ENCODE data around the gene VEGFB. TPM values are rescaled to one million over a fixed set of nuclear protein-coding genes. Genes with fewer than 3 reads are reported as not detected.

The VEGFB gene
- 24.6 and 39.0 TPM in 2 replicates for total RNA-seq

GRCh38 chr11:64233913-64234586, at the start of gene VEGFB:
Gene VEGFB (plus strand): TSS chr11:64234584. CDS start chr11:64234834, 250 bp downstream.

GRCh38 chr11:64185693-64186491, 48.5 kb upstream of the VEGFB start, which contains the start of gene STIP1:
Gene STIP1 (plus strand): TSS chr11:64186171. CDS start chr11:64186262, 91 bp downstream.

GRCh38 chr11:64206457-64207255, 27.7 kb upstream of the VEGFB start, which contains the start of gene FERMT3:
Gene FERMT3 (plus strand): TSS chr11:64206721. CDS start chr11:64207365, 644 bp downstream.

GRCh38 chr11:64225608-64226506, 8.5 kb upstream of the VEGFB start, which contains the start of the genes NUDT22 and TRPT1:
Gene NUDT22 (plus strand): TSS chr11:64226274. CDS start chr11:64226653, 379 bp downstream.
Gene TRPT1 (minus strand): TSS chr11:64226186. CDS start chr11:64225860, 326 bp downstream.

GRCh38 chr11:64230171-64230984, 4.0 kb upstream of the VEGFB start, which contains the start of gene DNAJC4:
Gene DNAJC4 (plus strand): TSS chr11:64230548. CDS start chr11:64230855, 307 bp downstream.

GRCh38 chr11:64240435-64241240, 6.3 kb downstream of the VEGFB start, which contains the start of gene FKBP2:
Gene FKBP2 (plus strand): TSS chr11:64241095. CDS start chr11:64242388, 1,293 bp downstream.

GRCh38 chr11:64246871-64247728, 12.7 kb downstream of the VEGFB start, which contains the start of gene PPP1R14B:
Gene PPP1R14B (minus strand): TSS chr11:64246943. CDS start chr11:64246673, 270 bp downstream.

GRCh38 chr11:64251016-64251752, 16.8 kb downstream of the VEGFB start, which contains the start of gene PLCB3:
Gene PLCB3 (plus strand): TSS chr11:64251530. CDS start chr11:64251650, 120 bp downstream.

GRCh38 chr11:64284048-64284961, 49.9 kb downstream of the VEGFB start, which contains the start of gene BAD:
Gene BAD (minus strand): TSS chr11:64284665. CDS start chr11:64284368, 297 bp downstream.

GRCh38 chr11:64284962-64285884, 50.8 kb downstream of the VEGFB start, which contains the start of gene GPR137:
Gene GPR137 (plus strand): TSS chr11:64285848. CDS start chr11:64286525, 677 bp downstream.

Other genes starting within 250 kb of the VEGFB start
- gene OTUB1, start 248.1 kb upstream of the VEGFB start, total RNA-seq = 37.6 and 40.8 TPM in 2 replicates
- gene FLRT1, start 198.7 kb upstream of the VEGFB start, total RNA-seq = under 0.01 TPM in 1 of 2 replicates, not detected in the other
- gene MACROD1, start 68.5 kb upstream of the VEGFB start, total RNA-seq = 15.5 and 19.3 TPM in 2 replicates
- gene STIP1, start 48.4 kb upstream of the VEGFB start, total RNA-seq = 98.2 and 140 TPM in 2 replicates
- gene FERMT3, start 27.9 kb upstream of the VEGFB start, total RNA-seq = 50.9 and 96.3 TPM in 2 replicates
- gene TRPT1, start 8.4 kb upstream of the VEGFB start, total RNA-seq = 32.1 and 36.1 TPM in 2 replicates
- 51.7 and 61.8 TPM in 2 replicates for gene NUDT22, start 8.3 kb upstream of the VEGFB start, total RNA-seq
- 9.0 and 10.4 TPM in 2 replicates for gene DNAJC4, start 4.0 kb upstream of the VEGFB start, total RNA-seq
- 92.3 and 132 TPM in 2 replicates for gene FKBP2, start 6.5 kb downstream of the VEGFB start, total RNA-seq
- gene PPP1R14B, start 12.4 kb downstream of the VEGFB start, total RNA-seq = 336 and 439 TPM in 2 replicates
- 53.6 and 68.6 TPM in 2 replicates for gene PLCB3, start 16.9 kb downstream of the VEGFB start, total RNA-seq
- 65.1 and 72.4 TPM in 2 replicates for gene BAD, start 50.1 kb downstream of the VEGFB start, total RNA-seq
- gene GPR137, start 51.3 kb downstream of the VEGFB start, total RNA-seq = 6.3 and 7.6 TPM in 2 replicates
- gene KCNK4, start 56.7 kb downstream of the VEGFB start, total RNA-seq = not detected in 2 replicates
- 0.50 and 0.66 TPM in 2 replicates for gene CATSPERZ, start 65.8 kb downstream of the VEGFB start, total RNA-seq
- gene ESRRA, start 70.9 kb downstream of the VEGFB start, total RNA-seq = 32.7 and 40.6 TPM in 2 replicates
- gene TRMT112, start 83.0 kb downstream of the VEGFB start, total RNA-seq = 197 and 232 TPM in 2 replicates
- gene PRDX5, start 83.5 kb downstream of the VEGFB start, total RNA-seq = 260 and 296 TPM in 2 replicates
- gene CCDC88B, start 105.6 kb downstream of the VEGFB start, total RNA-seq = 4.3 and 4.5 TPM in 2 replicates
- gene RPS6KA4, start 124.6 kb downstream of the VEGFB start, total RNA-seq = 46.5 and 53.1 TPM in 2 replicates

All from aortic smooth muscle cell (primary cell).